ENCODE data around the gene ATG7.

Gene ATG7

GRCh38 chr3:11364181-11364580 is 92.0 kb downstream of the ATG7 start:
- no peaks in the 10 kb centered on the region for H3K27me3 ChIP-seq (ENCODE audit: control insufficient read depth, insufficient read depth, low read length)
- no peaks in the 10 kb centered on the region for H3K9me3 ChIP-seq (replicated peaks; ENCODE audit: low read length)
- H3K36me3 ChIP-seq (ENCODE audit: insufficient read depth, low read length) = peaks cover 59% of the 10 kb centered on the region
- H3K4me2 ChIP-seq (ENCODE audit: low read length) = no peak overlapping the region
- H3K9ac ChIP-seq (ENCODE audit: low read depth, low read length) = peak overlapping the region; percentile 36
- peaks cover 15% of the 10 kb centered on the region for H3K4me1 ChIP-seq (ENCODE audit: control insufficient read depth, insufficient read depth, low read length)
- no peak overlapping the region for H3K4me3 ChIP-seq (ENCODE audit: low read length)

- Histone ChIP-seq H3K27me3 (ENCODE audit: control insufficient read depth, insufficient read depth, low read length) (no peaks in the 10 kb centered on the region), H3K4me1 (ENCODE audit: control insufficient read depth, insufficient read depth, low read length) (peaks cover 15% of the 10 kb centered on the region), H3K4me3 (ENCODE audit: low read length) (no peak overlapping the region), H3K9ac (ENCODE audit: low read depth, low read length) (no peak overlapping the region), H3K9me3 (replicated peaks; ENCODE audit: low read length) (no peaks in the 10 kb centered on the region), H3K36me3 (ENCODE audit: insufficient read depth, low read length) (peaks cover 37% of the 10 kb centered on the region), H3K4me2 (ENCODE audit: low read length) (peak overlapping the region; percentile 13)
Observed at GRCh38 chr3:11367143-11367693, 95.0 kb downstream of the ATG7 start.

- H3K9ac ChIP-seq (ENCODE audit: low read depth, low read length) = no peak overlapping the region
- H3K4me1 ChIP-seq (ENCODE audit: control insufficient read depth, insufficient read depth, low read length) = peaks cover 9% of the 10 kb centered on the region
- H3K4me3 ChIP-seq (ENCODE audit: low read length) = no peak overlapping the region
- no peaks in the 10 kb centered on the region for H3K9me3 ChIP-seq (replicated peaks; ENCODE audit: low read length)
- H3K36me3 ChIP-seq (ENCODE audit: insufficient read depth, low read length) = peaks cover 15% of the 10 kb centered on the region
- H3K27me3 ChIP-seq (ENCODE audit: control insufficient read depth, insufficient read depth, low read length) = no peaks in the 10 kb centered on the region
- no peak overlapping the region for H3K4me2 ChIP-seq (ENCODE audit: low read length)
Observed at GRCh38 chr3:11370191-11370590, 98.0 kb downstream of the ATG7 start.

- peaks cover 7% of the 10 kb centered on the region for H3K36me3 ChIP-seq (ENCODE audit: insufficient read depth, low read length)
- no peak overlapping the region for H3K4me2 ChIP-seq (ENCODE audit: low read length)
- no peak overlapping the region for H3K4me3 ChIP-seq (ENCODE audit: low read length)
- no peak overlapping the region for H3K9ac ChIP-seq (ENCODE audit: low read depth, low read length)
- no peaks in the 10 kb centered on the region for H3K27me3 ChIP-seq (ENCODE audit: control insufficient read depth, insufficient read depth, low read length)
- H3K4me1 ChIP-seq (ENCODE audit: control insufficient read depth, insufficient read depth, low read length) = peaks cover 9% of the 10 kb centered on the region
- no peaks in the 10 kb centered on the region for H3K9me3 ChIP-seq (replicated peaks; ENCODE audit: low read length)
Observed at GRCh38 chr3:11370966-11371365, 98.8 kb downstream of the ATG7 start.

- H3K4me2 ChIP-seq (ENCODE audit: low read length) = no peak overlapping the region
- peaks cover 7% of the 10 kb centered on the region for H3K4me1 ChIP-seq (ENCODE audit: control insufficient read depth, insufficient read depth, low read length)
- no peaks in the 10 kb centered on the region for H3K9me3 ChIP-seq (replicated peaks; ENCODE audit: low read length)
- peaks cover 3% of the 10 kb centered on the region for H3K36me3 ChIP-seq (ENCODE audit: insufficient read depth, low read length)
- H3K4me3 ChIP-seq (ENCODE audit: low read length) = no peak overlapping the region
- no peak overlapping the region for H3K9ac ChIP-seq (ENCODE audit: low read depth, low read length)
- H3K27me3 ChIP-seq (ENCODE audit: control insufficient read depth, insufficient read depth, low read length) = no peaks in the 10 kb centered on the region
Observed at GRCh38 chr3:11371747-11372146, 99.5 kb downstream of the ATG7 start.

GRCh38 chr3:11373235-11373634 is 101.0 kb downstream of the ATG7 start:
- Histone ChIP-seq H3K9ac (ENCODE audit: low read depth, low read length) (no peak overlapping the region), H3K36me3 (ENCODE audit: insufficient read depth, low read length) (peaks cover 3% of the 10 kb centered on the region), H3K27me3 (ENCODE audit: control insufficient read depth, insufficient read depth, low read length) (no peaks in the 10 kb centered on the region), H3K4me2 (ENCODE audit: low read length) (no peak overlapping the region), H3K4me3 (ENCODE audit: low read length) (no peak overlapping the region), H3K4me1 (ENCODE audit: control insufficient read depth, insufficient read depth, low read length) (no peaks in the 10 kb centered on the region), H3K9me3 (replicated peaks; ENCODE audit: low read length) (no peaks in the 10 kb centered on the region)

- H3K4me1 ChIP-seq (ENCODE audit: control insufficient read depth, insufficient read depth, low read length) = no peaks in the 10 kb centered on the region
- H3K4me2 ChIP-seq (ENCODE audit: low read length) = no peak overlapping the region
- no peak overlapping the region for H3K9ac ChIP-seq (ENCODE audit: low read depth, low read length)
- peaks cover 3% of the 10 kb centered on the region for H3K36me3 ChIP-seq (ENCODE audit: insufficient read depth, low read length)
- H3K4me3 ChIP-seq (ENCODE audit: low read length) = no peak overlapping the region
- no peaks in the 10 kb centered on the region for H3K9me3 ChIP-seq (replicated peaks; ENCODE audit: low read length)
- no peaks in the 10 kb centered on the region for H3K27me3 ChIP-seq (ENCODE audit: control insufficient read depth, insufficient read depth, low read length)
Observed at GRCh38 chr3:11373654-11374053, 101.5 kb downstream of the ATG7 start.

GRCh38 chr3:11375333-11376088 is 103.3 kb downstream of the ATG7 start:
- no peak overlapping the region for H3K4me3 ChIP-seq (ENCODE audit: low read length)
- H3K4me1 ChIP-seq (ENCODE audit: control insufficient read depth, insufficient read depth, low read length) = peaks cover 12% of the 10 kb centered on the region
- H3K27me3 ChIP-seq (ENCODE audit: control insufficient read depth, insufficient read depth, low read length) = no peaks in the 10 kb centered on the region
- no peaks in the 10 kb centered on the region for H3K9me3 ChIP-seq (replicated peaks; ENCODE audit: low read length)
- no peak overlapping the region for H3K4me2 ChIP-seq (ENCODE audit: low read length)
- no peak overlapping the region for H3K9ac ChIP-seq (ENCODE audit: low read depth, low read length)
- H3K36me3 ChIP-seq (ENCODE audit: insufficient read depth, low read length) = peaks cover 3% of the 10 kb centered on the region

- H3K4me3 ChIP-seq (ENCODE audit: low read length) = no peak overlapping the region
- no peak overlapping the region for H3K9ac ChIP-seq (ENCODE audit: low read depth, low read length)
- H3K36me3 ChIP-seq (ENCODE audit: insufficient read depth, low read length) = peaks cover 3% of the 10 kb centered on the region
- H3K27me3 ChIP-seq (ENCODE audit: control insufficient read depth, insufficient read depth, low read length) = no peaks in the 10 kb centered on the region
- no peak overlapping the region for H3K4me2 ChIP-seq (ENCODE audit: low read length)
- H3K9me3 ChIP-seq (replicated peaks; ENCODE audit: low read length) = no peaks in the 10 kb centered on the region
- peaks cover 15% of the 10 kb centered on the region for H3K4me1 ChIP-seq (ENCODE audit: control insufficient read depth, insufficient read depth, low read length)
Observed at GRCh38 chr3:11377719-11378118, 105.5 kb downstream of the ATG7 start.

GRCh38 chr3:11379238-11379823 is 107.1 kb downstream of the ATG7 start:
- Histone ChIP-seq H3K9me3 (replicated peaks; ENCODE audit: low read length) (no peaks in the 10 kb centered on the region), H3K4me1 (ENCODE audit: control insufficient read depth, insufficient read depth, low read length) (peaks cover 15% of the 10 kb centered on the region), H3K9ac (ENCODE audit: low read depth, low read length) (peak overlapping the region; percentile 51), H3K4me2 (ENCODE audit: low read length) (peak overlapping the region; percentile 46), H3K4me3 (ENCODE audit: low read length) (no peak overlapping the region), H3K36me3 (ENCODE audit: insufficient read depth, low read length) (no peaks in the 10 kb centered on the region), H3K27me3 (ENCODE audit: control insufficient read depth, insufficient read depth, low read length) (no peaks in the 10 kb centered on the region)

GRCh38 chr3:11379824-11380701 is 107.9 kb downstream of the ATG7 start:
- Histone ChIP-seq H3K36me3 (ENCODE audit: insufficient read depth, low read length) (no peaks in the 10 kb centered on the region), H3K4me1 (ENCODE audit: control insufficient read depth, insufficient read depth, low read length) (peaks cover 15% of the 10 kb centered on the region), H3K4me2 (ENCODE audit: low read length) (peak overlapping the region; percentile 46), H3K9ac (ENCODE audit: low read depth, low read length) (peak overlapping the region; percentile 51), H3K27me3 (ENCODE audit: control insufficient read depth, insufficient read depth, low read length) (no peaks in the 10 kb centered on the region), H3K4me3 (ENCODE audit: low read length) (no peak overlapping the region), H3K9me3 (replicated peaks; ENCODE audit: low read length) (no peaks in the 10 kb centered on the region)
